Spinal cord (tissue), 10 donors: ENCODE data around the gene FUT7. TPM values are rescaled to one million over a fixed set of nuclear protein-coding genes. Genes with fewer than 3 reads are reported as not detected.

Experiments
- DNase-seq, 6 donors: peaks; one replicate each; pipeline versions ENCODE4 v3.0.0 to v3.0.0-alpha.2; 2013 to 2015; ENCODE audit warnings: low spot score in 6 of 6, low read depth in 4 of 6
- H3K27ac ChIP-seq: one replicate; pipeline ENCODE4 v1.5.1; 2013; ENCODE audit warnings: low read depth, low read length, control low read depth
- H3K27me3 ChIP-seq: one replicate; pipeline ENCODE4 v1.6.1; 2013; ENCODE audit warnings: low read length; ENCODE audit not compliant: control insufficient read depth, insufficient read depth
- H3K36me3 ChIP-seq: one replicate; pipeline ENCODE4 v1.6.1; 2013; ENCODE audit warnings: low read length; ENCODE audit not compliant: control insufficient read depth, insufficient read depth
- H3K4me1 ChIP-seq: one replicate; pipeline ENCODE4 v1.6.1; 2013; ENCODE audit warnings: low read length; ENCODE audit not compliant: control insufficient read depth, insufficient read depth
- H3K4me3 ChIP-seq: one replicate; pipeline ENCODE4 v1.5.1; 2013; ENCODE audit warnings: low read depth, low read length, control low read depth
- H3K9me3 ChIP-seq: one replicate; pipeline ENCODE4 v1.6.1; 2013; ENCODE audit warnings: low read length; ENCODE audit not compliant: control insufficient read depth, insufficient read depth
- WGBS: methylation state at CpG from one replicate; pipeline ENCODE4 v1.1.5; 2013; ENCODE audit warnings: missing lambda C conversion rate; ENCODE audit not compliant: insufficient coverage; 5-methylcytosine and 5-hydroxymethylcytosine counted together
- polyA plus RNA-seq, 2 donors: library from polyadenylated mRNA; unstranded; fragments of 120-200 nt; gene quantifications; one replicate each; pipeline ENCODE4 v1.2.1, GENCODE V29; 2013; ENCODE audit not compliant: insufficient read length in 2 of 2
- total RNA-seq, 2 donors: library from RNA; depleted of rRNA in 1 of 2; stranded (reverse); fragments of 120-200 nt in 1 of 2; fragments of >200 nt in 1 of 2; gene quantifications; one replicate each; pipeline versions ENCODE4 v1.2.3 to v1.2.4, GENCODE V29; 2013 to 2014
- donor health status: healthy.

FUT7 gene
- total and polyA plus RNA-seq, 4 donors: 0.06 to 0.52 (median 0.45) TPM

GRCh38 chr9:136985027-136985602 is 46.8 kb downstream of the FUT7 start:
- Histone ChIP-seq H3K27ac (no peak overlapping the region), H3K27me3 (peaks cover 37% of the 10 kb centered on the region), H3K4me3 (no peak overlapping the region), H3K4me1 (peaks cover 21% of the 10 kb centered on the region), H3K36me3 (no peaks in the 10 kb centered on the region), H3K9me3 (no peaks in the 10 kb centered on the region)
- DNase-seq: no peak
- WGBS: 1% methylated on average over 48 of the region's 48 CpGs

- H3K4me3 ChIP-seq: no peak overlapping the region
- no peaks in the 10 kb centered on the region for H3K9me3 ChIP-seq
- H3K36me3 ChIP-seq: no peaks in the 10 kb centered on the region
- H3K27me3 ChIP-seq: peaks cover 37% of the 10 kb centered on the region
- peaks cover 26% of the 10 kb centered on the region for H3K4me1 ChIP-seq
- 28% methylated on average over 26 of the region's 29 CpGs for WGBS
- DNase-seq: no peak
- no peak overlapping the region for H3K27ac ChIP-seq
These were observed 47.3 kb downstream of the FUT7 start for GRCh38 chr9:136984464-136985026.

DNA sequence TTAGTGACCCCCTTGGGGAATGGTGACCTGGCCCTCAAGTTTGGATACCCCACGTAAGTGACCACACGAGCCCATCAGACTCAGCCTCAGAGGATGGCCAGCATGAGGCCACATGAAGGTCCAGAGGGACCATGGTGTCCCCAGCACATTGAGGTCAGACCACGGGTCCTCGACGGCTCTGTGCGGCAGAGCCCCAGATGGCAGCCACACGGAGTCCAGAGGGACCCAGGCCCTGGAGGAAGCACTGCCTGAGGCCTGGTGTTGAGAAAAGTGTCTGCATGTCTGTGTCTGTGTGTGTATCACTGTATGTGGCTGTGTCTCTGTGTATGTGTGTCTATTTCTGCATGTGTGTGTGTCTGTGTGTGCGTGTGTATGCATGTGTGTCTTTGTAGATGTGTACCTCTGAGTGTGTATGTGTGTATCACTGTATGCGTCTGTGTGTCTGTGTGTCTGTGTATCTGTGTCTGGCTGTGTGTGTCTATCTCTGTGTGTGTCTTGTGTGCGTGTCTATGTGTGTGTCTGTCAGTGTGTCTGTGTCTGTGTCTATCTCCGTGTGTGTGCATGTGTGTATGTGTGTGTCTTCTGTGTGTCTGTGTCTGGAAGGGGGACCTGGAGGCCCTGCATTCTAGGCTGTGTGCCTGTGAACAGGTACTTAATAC is 48.1 kb downstream of the FUT7 start:
- Histone ChIP-seq H3K4me1 (peaks cover 34% of the 10 kb centered on the region), H3K4me3 (no peak overlapping the region), H3K27me3 (peaks cover 37% of the 10 kb centered on the region), H3K9me3 (no peaks in the 10 kb centered on the region), H3K36me3 (peaks cover 3% of the 10 kb centered on the region), H3K27ac (no peak overlapping the region)
- WGBS: 80% methylated on average over 10 of the region's 11 CpGs
- DNase-seq: no peak

DNA sequence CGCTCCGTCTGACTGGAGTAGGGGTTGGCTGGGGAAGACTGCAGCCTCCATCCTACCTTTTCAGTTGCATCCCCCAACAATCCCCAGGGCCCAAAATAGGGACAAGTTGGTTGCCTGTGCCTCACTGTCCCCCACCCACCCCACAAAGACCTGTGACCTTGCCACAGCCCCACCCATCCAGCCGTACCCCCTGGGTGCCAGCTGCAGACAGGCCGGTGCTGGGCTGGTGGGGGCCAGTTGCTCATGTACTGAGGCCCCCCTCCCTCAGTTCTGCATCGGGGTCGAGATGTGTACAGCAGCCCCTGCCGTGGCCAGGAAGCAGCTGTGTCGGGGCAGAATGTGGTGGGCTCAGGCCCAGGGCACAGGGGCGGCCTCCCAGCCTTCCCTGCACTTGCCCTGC is 48.7 kb downstream of the FUT7 start:
- Histone ChIP-seq H3K9me3 (no peaks in the 10 kb centered on the region), H3K4me1 (peaks cover 35% of the 10 kb centered on the region), H3K36me3 (peaks cover 3% of the 10 kb centered on the region), H3K4me3 (no peak overlapping the region), H3K27me3 (peaks cover 37% of the 10 kb centered on the region), H3K27ac (no peak overlapping the region)
- DNase-seq: no peak
- WGBS: 79% methylated on average over 9 of the region's 9 CpGs

GRCh38 chr9:136982232-136983051 is 49.4 kb downstream of the FUT7 start, which contains the start of gene LCNL1:
Gene LCNL1, plus strand, starts transcription at chr9:136982993. Its CDS starts 594 bp downstream, at chr9:136983587.
- DNase-seq: no peak
- 84% methylated on average over 17 of the region's 18 CpGs for WGBS
- H3K36me3 ChIP-seq: peaks cover 3% of the 10 kb centered on the region
- H3K27ac ChIP-seq: no peak within 1 kb of the TSS
- H3K4me3 ChIP-seq: no peak within 1 kb of the TSS
- no peaks in the 10 kb centered on the region for H3K9me3 ChIP-seq
- H3K4me1 ChIP-seq: peaks cover 42% of the 10 kb centered on the region
- peaks cover 37% of the 10 kb centered on the region for H3K27me3 ChIP-seq

DNA sequence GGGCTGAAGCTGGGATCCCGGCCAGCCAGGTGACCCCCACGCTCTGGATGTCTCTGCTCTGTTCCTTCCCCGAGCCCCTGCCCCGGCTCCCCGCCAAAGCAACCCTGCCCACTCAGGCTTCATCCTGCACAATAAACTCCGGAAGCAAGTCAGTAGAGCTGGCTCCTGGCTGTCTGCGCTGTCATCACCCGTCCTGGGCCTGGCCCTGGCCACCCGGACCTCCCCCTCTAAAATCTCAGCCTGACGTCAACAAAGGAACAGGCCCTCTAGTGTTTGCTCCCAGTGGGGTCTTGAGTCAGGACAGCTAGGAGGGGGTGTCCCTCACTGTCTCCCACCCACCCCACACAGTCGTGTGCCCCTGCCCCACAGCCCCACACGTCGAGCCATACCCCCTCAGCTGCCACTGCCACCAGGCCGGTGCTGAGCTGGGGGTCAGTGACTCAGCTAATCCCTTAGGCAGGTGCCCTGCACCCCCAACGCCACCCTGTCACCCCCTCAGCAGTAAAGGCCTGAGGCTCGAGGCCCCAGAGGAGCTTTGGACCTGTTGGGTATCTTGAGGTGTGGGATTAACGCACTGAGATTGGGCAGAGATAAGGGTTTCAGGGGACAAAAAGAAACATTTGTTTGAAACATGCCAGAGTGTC is 50.2 kb downstream of the FUT7 start:
- peaks cover 3% of the 10 kb centered on the region for H3K36me3 ChIP-seq
- peaks cover 34% of the 10 kb centered on the region for H3K27me3 ChIP-seq
- H3K27ac ChIP-seq: no peak overlapping the region
- H3K4me1 ChIP-seq: peaks cover 50% of the 10 kb centered on the region
- H3K4me3 ChIP-seq: no peak overlapping the region
- 73% methylated on average over 9 of the region's 17 CpGs for WGBS
- H3K9me3 ChIP-seq: no peaks in the 10 kb centered on the region
- DNase-seq: no peak

GRCh38 chr9:136980669-136981478 is 51.0 kb downstream of the FUT7 start:
- no peaks in the 10 kb centered on the region for H3K9me3 ChIP-seq
- peaks cover 53% of the 10 kb centered on the region for H3K4me1 ChIP-seq
- DNase-seq: no peak
- H3K27me3 ChIP-seq: peaks cover 30% of the 10 kb centered on the region
- 90% methylated on average over 15 of the region's 16 CpGs for WGBS
- no peak overlapping the region for H3K27ac ChIP-seq
- peaks cover 3% of the 10 kb centered on the region for H3K36me3 ChIP-seq
- H3K4me3 ChIP-seq: no peak overlapping the region
